ENCODE data around the gene MAP3K13.
"Not testable (repeated sequence)": the region's sequence is repeated elsewhere in the genome, so short reads cannot be mapped to it uniquely, and the experiment has no call there.

GRCh38 chr3:185418561-185418977 lies 55.6 kb downstream of the MAP3K13 start:
- not testable (repeated sequence) for TF ChIP-seq CTCF, POLR2A (IDR thresholded peaks at IDR 0.05)
